PFSK-1 (cell line): Measurements from ENCODE around the gene RNF208.

Source experiments
- FOXP2 ChIP-seq: optimal IDR thresholded peaks from 2 replicates; pipeline ENCODE3; 2011; ENCODE audit warnings: borderline replicate concordance, control low read depth, inconsistent platforms; ENCODE audit not compliant: insufficient read depth; ENCODE audit errors: extremely low read length, extremely low read depth
- POLR2AphosphoS5 ChIP-seq: IDR thresholded peaks from 2 replicates; pipeline ENCODE4 v1.6.1; 2012; ENCODE audit warnings: low read depth, mild to moderate bottlenecking, control low read depth, low read length, moderate library complexity
- SIN3A ChIP-seq: IDR thresholded peaks from 2 replicates; pipeline ENCODE4 v1.6.1; 2012; ENCODE audit warnings: mild to moderate bottlenecking, low read length, moderate library complexity, borderline replicate concordance; ENCODE audit not compliant: insufficient read depth
- TAF1 ChIP-seq: IDR thresholded peaks from 2 replicates; pipeline ENCODE4 v1.6.1; 2012; ENCODE audit warnings: low read length, control low read depth, borderline replicate concordance; ENCODE audit not compliant: insufficient read depth
- TF ChIP-seq, protein P1 (sequence below), 2 experiments: IDR thresholded peaks; 2 replicates each; pipeline versions ENCODE4 v1.6.1 to v1.8.0; 2011 to 2012; ENCODE audit warnings: low read depth in 2 of 2, low read length in 2 of 2, control low read depth in 1 of 2, inconsistent platforms in 1 of 2, mild to moderate bottlenecking in 1 of 2, moderate library complexity in 1 of 2; ENCODE audit not compliant: insufficient read depth in 1 of 2

RNF208 gene

GRCh38 chr9:137181680-137182079 is 40.4 kb downstream of the RNF208 start:
- TF ChIP-seq TAF1: no peak
- no peak for TF ChIP-seq POLR2AphosphoS5
- TF ChIP-seq, protein P1, sequence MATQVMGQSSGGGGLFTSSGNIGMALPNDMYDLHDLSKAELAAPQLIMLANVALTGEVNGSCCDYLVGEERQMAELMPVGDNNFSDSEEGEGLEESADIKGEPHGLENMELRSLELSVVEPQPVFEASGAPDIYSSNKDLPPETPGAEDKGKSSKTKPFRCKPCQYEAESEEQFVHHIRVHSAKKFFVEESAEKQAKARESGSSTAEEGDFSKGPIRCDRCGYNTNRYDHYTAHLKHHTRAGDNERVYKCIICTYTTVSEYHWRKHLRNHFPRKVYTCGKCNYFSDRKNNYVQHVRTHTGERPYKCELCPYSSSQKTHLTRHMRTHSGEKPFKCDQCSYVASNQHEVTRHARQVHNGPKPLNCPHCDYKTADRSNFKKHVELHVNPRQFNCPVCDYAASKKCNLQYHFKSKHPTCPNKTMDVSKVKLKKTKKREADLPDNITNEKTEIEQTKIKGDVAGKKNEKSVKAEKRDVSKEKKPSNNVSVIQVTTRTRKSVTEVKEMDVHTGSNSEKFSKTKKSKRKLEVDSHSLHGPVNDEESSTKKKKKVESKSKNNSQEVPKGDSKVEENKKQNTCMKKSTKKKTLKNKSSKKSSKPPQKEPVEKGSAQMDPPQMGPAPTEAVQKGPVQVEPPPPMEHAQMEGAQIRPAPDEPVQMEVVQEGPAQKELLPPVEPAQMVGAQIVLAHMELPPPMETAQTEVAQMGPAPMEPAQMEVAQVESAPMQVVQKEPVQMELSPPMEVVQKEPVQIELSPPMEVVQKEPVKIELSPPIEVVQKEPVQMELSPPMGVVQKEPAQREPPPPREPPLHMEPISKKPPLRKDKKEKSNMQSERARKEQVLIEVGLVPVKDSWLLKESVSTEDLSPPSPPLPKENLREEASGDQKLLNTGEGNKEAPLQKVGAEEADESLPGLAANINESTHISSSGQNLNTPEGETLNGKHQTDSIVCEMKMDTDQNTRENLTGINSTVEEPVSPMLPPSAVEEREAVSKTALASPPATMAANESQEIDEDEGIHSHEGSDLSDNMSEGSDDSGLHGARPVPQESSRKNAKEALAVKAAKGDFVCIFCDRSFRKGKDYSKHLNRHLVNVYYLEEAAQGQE (IDR thresholded peaks at IDR 0.05; ENCODE audit: insufficient read depth in 1 of 2, low read depth in 2 of 2, low read length in 2 of 2): no peak
- TF ChIP-seq SIN3A: no peak
- no peak for TF ChIP-seq FOXP2

GRCh38 chr9:137180491-137180890 is 41.5 kb downstream of the RNF208 start:
- TF ChIP-seq SIN3A (no peak), TAF1 (no peak), POLR2AphosphoS5 (no peak), FOXP2 (no peak)
- TF ChIP-seq, protein P1 (IDR thresholded peaks at IDR 0.05; ENCODE audit: insufficient read depth in 1 of 2, low read depth in 2 of 2, low read length in 2 of 2): no peak

GRCh38 chr9:137179761-137180160 is 42.3 kb downstream of the RNF208 start:
- TF ChIP-seq TAF1 (no peak), FOXP2 (no peak), POLR2AphosphoS5 (no peak), SIN3A (no peak)
- TF ChIP-seq, protein P1 (IDR thresholded peaks at IDR 0.05; ENCODE audit: insufficient read depth in 1 of 2, low read depth in 2 of 2, low read length in 2 of 2): no peak

DNA sequence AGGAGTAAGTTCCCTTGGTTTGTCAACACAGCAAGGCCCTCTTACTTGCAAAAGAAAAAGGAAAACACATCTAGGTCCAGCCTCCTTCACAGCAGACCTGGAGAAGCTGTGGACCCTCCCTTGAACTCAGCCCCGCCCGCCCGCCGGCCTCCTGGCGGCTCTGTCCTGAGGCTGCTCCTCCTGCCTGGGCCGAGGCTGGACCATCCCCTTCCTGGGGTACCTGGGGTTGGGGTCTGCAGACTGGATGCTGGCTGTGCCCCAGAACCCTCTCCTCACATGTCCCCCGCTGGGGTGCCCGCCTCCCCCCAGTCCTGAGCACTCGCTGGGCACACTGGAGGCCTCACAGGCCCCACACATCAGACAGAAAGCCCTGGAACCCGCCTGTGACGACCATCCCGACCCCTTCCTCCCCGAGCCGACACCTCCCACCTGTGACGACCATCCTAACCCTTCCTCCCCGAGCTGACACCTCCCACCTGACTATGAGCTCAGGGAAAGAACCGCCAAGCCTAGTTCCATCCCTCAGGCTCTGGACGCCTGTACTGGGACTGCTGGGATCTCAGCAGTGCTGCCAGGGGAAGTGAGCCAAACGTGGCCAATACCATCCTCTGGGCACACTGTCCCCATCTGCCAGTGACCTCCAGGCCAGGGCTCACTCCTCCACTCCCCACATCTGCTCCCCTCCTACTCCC is 43.0 kb downstream of the RNF208 start:
- TF ChIP-seq, protein P1 (IDR thresholded peaks at IDR 0.05; ENCODE audit: insufficient read depth in 1 of 2, low read depth in 2 of 2, low read length in 2 of 2): no peak
- TF ChIP-seq FOXP2 (no peak), SIN3A (no peak), TAF1 (no peak), POLR2AphosphoS5 (no peak)
